G401 (cell line): ENCODE measurements around the gene CRBN. TPM values are rescaled to one million over a fixed set of nuclear protein-coding genes. Genes with fewer than 3 reads are reported as not detected.

ENCODE experiments used
- DNase-seq: peaks from one replicate; pipeline ENCODE4 v3.0.0-alpha.2; 2015; ENCODE audit warnings: low spot score
- in situ Hi-C: cut with HindIII; loops from 2 replicates; pipeline ENCODE4 v1.10.0; 2016; ENCODE audit warnings: low sequenced_read_pairs, mixed read lengths
- total RNA-seq: library from RNA; depleted of rRNA; stranded (reverse); fragments of >200 nt; shearing (Covaris generic); gene quantifications from 2 replicates; pipeline ENCODE4 v1.2.3, GENCODE V29; 2014

CRBN gene
- total RNA-seq, 1 experiment from 2014 or later: 39.4 TPM

DNA sequence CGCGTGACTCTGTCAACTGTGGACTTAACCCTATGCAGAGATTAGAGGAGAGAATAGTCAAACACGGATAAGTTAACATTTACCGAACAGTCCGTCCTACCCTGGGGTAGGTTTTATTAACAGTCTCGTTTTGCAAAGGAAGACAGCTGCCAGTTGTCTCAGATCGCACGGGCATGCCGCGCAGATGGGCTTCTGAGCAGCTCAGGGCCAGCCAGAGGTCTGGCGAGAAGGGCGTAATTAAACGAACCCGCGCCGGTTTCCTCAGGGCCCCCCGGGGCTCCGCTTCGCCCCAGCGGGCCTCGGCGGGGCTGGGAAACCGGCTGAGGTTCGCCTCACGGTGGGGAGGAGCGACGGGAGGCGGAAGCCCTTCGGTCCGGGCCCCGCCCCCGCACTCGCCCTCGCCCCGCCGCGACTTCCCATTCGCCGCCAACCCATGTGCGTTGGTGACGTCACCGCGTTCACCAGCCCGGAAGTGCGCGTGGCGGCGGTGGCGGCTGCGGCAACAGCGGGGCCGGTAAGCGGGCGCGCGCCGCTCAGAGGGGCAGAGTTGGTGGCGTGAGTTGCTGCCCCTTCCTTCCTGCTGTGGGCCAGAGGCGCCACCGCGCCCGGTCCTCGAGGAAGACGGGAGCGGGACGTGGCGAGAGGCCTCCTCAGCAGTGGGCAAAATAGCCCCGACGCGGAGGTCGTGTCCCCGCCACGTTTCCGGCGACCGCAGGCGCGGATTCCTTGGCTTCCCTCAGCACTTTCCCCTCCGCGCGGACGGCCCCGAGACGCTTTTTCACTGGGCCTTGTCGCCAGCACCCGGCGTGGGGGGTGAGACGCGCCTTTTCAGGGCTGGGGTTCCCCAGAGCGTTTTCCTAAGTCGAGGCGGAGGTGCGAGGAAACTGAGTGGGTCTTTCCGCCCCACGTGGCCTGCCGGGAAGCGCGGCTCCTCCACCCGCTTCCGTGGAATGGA, 52.7 kb downstream of the CRBN start, which contains the start of gene TRNT1:
TSS of gene TRNT1 (plus strand) at position 464 of the 955 bp plus-strand sequence. CDS start 2,101 bp downstream, outside the sequence.
- in situ Hi-C loops: no loop called here
- peak; percentile 92 for DNase-seq

DNA sequence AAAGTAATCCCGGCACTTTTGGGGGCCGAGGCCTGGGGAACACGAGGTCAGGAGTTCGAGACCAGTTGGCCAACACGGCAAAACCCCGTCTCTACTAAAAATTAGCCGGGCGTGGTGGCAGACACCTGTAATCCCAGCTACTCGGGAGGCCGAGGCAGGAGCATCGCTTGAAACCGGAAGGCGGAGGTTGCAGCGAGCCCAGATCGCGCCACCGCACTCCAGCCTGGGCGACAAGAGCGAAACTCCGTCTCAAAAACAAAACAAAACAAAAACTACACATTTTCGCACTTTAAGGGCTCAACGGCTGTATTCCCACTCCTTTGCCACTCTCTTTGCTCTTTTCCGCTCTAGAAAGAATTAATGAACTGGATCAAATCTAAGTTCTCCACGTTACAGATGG, 53.5 kb downstream of the CRBN start:
- DNase-seq: no peak
- in situ Hi-C loops: no loop called here

DNA sequence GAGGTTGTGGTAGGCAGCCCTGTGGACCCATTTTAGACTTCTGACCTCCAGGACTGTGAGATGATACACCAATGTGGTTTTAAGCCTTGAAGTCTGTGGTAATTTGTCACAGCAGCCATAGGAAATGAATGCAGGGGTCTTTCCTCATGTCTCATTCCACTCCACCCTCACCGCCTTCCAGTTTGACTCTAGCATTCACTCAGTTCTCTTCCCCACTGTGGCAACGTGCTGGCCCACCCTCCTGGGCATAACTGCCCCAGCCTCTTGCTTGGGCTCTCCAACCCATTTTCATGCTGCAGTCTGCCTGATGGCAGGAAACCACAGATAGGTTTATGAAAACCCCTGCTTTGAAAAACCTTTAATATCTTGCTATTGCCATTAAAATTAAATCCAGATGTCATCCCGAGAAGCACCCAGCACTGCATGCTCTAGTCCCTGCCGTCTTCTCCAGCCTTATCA, 60.1 kb downstream of the CRBN start:
- no peak for DNase-seq
- in situ Hi-C loops: no loop called here

DNA sequence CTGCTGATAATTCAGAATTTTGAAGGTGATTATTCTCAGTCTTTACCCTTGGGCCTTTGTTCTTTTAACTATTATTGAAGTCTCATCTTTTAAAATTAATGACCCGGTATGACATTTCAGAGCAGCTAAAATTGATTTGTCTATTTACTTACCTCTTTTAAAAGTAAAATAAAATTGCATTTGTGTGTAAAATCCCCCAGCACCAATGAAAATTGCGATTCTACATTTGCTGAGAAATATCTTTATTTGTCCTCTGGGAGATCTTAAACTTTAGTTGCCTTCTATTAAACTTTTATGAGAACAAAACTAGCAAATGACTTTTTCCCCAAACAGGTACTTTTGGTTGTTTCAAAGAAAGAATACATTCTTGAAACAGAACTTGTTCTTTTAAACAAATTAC, 61.8 kb downstream of the CRBN start:
- in situ Hi-C loops: no loop called here
- no peak for DNase-seq

DNA sequence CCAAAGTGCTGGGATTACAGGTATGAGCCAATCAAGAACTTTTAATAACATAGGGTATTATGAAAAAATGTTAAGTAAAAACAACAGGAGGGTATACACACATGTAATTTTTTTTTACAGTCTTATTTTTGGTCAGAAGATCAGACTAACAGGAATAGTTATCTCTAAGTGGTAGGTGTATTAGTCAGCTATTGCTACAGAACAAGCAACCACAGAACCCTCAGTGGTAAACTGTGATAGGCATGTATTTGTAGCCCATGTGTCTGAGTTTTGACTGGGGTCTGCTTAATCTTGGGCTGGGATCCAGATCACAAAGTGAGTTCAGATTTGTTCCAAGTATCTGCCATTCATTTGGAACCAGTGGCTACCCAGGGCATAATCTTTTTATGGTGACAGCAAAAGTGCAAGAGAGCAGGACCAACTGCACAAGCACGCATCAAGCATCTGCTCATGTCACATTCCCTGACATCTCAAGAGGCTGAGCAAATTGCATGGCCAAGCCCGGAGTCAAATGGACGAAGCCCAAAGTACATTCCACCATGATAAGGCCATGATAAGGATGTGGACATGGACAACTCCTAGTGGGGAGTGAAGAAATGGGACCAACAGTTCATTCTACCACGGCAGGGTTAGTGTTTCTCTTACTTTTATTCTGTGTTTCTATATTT, 66.3 kb downstream of the CRBN start:
- DNase-seq: no peak
- in situ Hi-C loops: no loop called here

DNA sequence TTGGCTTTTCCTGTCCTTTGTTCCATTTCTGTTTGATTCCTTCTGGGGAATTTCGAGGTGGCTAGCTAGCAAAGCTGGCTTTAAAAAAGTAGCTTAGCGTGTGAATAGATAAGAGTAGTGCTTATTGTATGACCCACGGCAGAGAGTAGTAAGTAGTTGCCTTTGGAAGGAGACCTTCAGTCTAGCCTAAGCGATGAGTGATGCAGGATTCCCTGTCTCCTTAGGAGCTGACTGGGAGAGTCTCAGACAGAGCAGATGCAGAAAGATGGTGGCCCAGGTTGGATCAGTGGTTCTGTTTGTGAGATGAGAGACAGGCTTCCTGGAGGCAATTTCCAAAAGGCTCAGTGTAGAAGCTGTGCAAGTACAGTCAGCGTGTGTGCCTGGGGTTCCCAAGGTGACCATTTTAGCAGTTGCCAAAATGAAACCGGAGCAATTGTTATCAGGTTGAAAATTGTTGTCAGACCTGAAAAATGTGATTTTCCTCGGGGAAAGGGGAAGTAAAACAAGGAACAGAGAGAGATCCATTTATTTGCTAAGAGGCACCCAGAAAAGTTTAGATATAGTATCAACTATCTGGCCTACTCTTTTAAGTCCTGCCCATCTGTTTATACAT, 68.6 kb downstream of the CRBN start:
- no peak for DNase-seq
- in situ Hi-C loops: no loop called here

DNA sequence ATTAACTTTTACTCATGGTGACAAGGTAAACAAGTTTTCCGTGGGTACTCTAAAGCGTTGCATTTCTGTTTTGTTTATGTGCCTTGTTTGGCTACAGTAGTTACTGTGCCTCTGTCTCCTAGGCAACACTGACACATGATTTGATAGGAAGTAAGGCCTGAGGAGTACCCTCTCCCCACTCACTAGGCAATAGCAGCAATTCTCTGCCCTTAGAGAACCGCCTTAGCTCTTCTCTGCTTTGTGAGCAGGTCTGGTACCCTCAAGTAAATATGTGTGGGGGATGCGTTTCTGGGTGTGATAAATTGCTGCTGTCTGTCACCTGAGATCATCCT, 69.2 kb downstream of the CRBN start, which contains the start of gene IL5RA:
TSS of gene IL5RA (minus strand) at position 76 of the 332 bp plus-strand sequence. CDS start 5,390 bp downstream, outside the sequence.
- DNase-seq: no peak
- in situ Hi-C loops: no loop called here

DNA sequence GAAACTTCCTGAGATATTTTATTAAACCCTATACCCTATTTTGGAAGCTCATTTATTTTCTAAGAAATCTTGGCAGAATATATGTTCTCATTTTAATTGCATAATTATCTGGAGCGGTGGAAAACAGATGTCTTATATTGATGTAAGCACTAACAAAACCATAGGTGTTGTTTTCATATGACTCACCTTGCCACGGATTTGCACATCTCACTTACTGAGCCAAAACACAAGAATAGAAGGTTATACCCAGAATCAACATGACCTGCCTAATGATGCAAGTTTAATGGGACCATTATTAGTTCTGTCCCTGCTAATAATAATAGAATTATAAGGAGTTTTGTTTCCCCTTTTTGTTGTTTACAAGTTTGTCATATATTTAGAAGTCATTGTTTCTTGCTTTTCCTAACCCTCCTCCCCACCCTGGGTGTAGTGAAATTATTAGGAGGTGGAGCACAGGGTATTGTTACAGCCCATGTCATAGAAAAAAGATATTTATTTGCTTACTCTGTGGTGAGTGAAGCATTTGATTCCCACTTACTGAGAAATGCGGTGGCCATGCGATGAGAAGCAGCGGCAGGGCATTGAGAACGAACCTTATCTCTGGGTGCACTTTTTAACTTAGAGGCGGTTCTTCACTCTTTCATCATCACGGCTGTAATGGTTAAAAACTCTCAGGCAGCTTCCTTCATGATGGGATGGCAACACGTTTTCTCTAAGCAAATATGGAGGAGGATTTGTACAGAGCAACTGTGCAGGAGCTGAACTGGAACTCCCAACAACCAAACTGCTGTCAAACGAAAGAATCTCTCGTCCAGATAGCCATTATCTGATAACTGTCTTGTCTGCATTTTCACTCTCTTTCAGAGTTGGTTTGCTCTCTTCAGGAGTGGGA, 69.8 kb downstream of the CRBN start:
- no peak for DNase-seq
- in situ Hi-C loops: no loop called here

DNA sequence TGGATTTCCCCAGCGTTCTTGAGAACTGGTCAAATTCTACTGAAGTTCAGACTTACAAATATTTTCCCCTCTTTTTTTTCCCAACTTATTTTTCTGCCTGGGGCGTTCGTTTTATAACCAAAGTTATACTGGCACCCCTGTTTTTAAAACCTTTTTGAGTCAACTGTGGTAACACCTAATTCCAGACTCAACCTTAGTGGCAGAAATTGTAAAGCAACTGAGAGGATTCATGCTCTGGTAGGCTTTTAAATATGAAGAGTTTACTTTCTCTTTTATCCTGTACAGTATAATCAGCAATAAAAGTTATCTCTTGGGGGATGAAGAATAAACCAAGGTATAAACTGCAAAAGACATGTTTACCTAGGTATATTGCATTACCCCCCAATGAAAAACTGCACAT, 71.6 kb downstream of the CRBN start:
- in situ Hi-C loops: no loop called here
- DNase-seq: no peak

GRCh38 chr3:3107181-3107580, 72.3 kb downstream of the CRBN start:
- in situ Hi-C loops: no loop called here
- DNase-seq: no peak

DNA sequence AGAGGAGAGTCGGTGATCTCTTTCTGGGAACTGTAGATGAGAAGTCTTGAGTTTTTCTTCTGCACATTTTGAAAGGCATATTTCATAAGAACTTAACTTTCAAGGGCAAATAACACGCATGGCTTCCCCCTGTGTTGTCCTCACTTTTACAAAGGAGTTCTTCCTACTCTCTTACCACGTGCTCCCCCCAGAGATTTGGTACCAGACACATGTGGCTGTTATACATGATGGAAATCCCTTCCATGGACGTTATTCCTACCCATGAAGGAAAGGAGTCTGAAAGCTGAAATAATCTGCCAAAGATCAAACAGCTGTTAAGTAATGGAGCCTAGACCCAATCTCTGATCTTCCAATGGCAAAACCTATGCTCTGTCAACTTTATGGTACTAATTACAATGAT, 73.7 kb downstream of the CRBN start:
- DNase-seq: no peak
- in situ Hi-C loops: no loop called here

GRCh38 chr3:3105246-3105645, 74.2 kb downstream of the CRBN start:
- in situ Hi-C loops: no loop called here
- DNase-seq: no peak

GRCh38 chr3:3102751-3103150, 76.7 kb downstream of the CRBN start:
- in situ Hi-C loops: no loop called here
- no peak for DNase-seq

- DNase-seq: no peak
- in situ Hi-C loops: no loop called here
Measured at GRCh38 chr3:3101660-3102458, 77.6 kb downstream of the CRBN start.
